Measurements from ENCODE around the gene PIAS3.
A peak's percentile ranks its signal among the peaks of the same experiment; 100 is the strongest.

PIAS3 gene

GRCh38 chr1:145895471-145895870 lies 36.6 kb upstream of the PIAS3 start:
- no peak for TF ChIP-seq CTCF (IDR thresholded peaks at IDR 0.05; ENCODE audit: borderline replicate concordance, control extremely low read depth, extremely low read depth, insufficient read depth, missing control alignments)
- in situ Hi-C loops (cut with MboI; ENCODE audit: low sequenced_read_pairs, unreplicated experiment), result loop anchor here (10.0 kb wide), 1 partner anchor 109 kb away; no protein-coding TSS in a partner anchor

GRCh38 chr1:145893306-145894055 lies 34.6 kb upstream of the PIAS3 start:
- DNase-seq (ENCODE audit: low spot score), result no peak
- no peak for TF ChIP-seq CTCF (IDR thresholded peaks at IDR 0.05; ENCODE audit: borderline replicate concordance, control extremely low read depth, extremely low read depth, insufficient read depth, missing control alignments)
- in situ Hi-C loops (cut with MboI; ENCODE audit: low sequenced_read_pairs, unreplicated experiment), result loop anchor here (10.0 kb wide), 1 partner anchor 111 kb away; no protein-coding TSS in a partner anchor

More at GRCh38 chr1:145895471-145895870, 36.6 kb upstream of the PIAS3 start:
- no peak for DNase-seq (ENCODE audit: low spot score)

GRCh38 chr1:145892486-145893087 lies 33.7 kb upstream of the PIAS3 start:
- TF ChIP-seq CTCF (IDR thresholded peaks at IDR 0.05; ENCODE audit: borderline replicate concordance, control extremely low read depth, extremely low read depth, insufficient read depth, missing control alignments), result no peak
- no peak for DNase-seq (ENCODE audit: low spot score)
- in situ Hi-C loops (cut with MboI; ENCODE audit: low sequenced_read_pairs, unreplicated experiment), result loop anchor here (10.0 kb wide), 1 partner anchor 112 kb away; no protein-coding TSS in a partner anchor

- TF ChIP-seq CTCF (IDR thresholded peaks at IDR 0.05; ENCODE audit: borderline replicate concordance, control extremely low read depth, extremely low read depth, insufficient read depth, missing control alignments), result peak; percentile 85
- in situ Hi-C loops (cut with MboI; ENCODE audit: low sequenced_read_pairs, unreplicated experiment), result loop anchor here (10.0 kb wide), 1 partner anchor 113 kb away; no protein-coding TSS in a partner anchor
- peak; percentile 75 for DNase-seq (ENCODE audit: low spot score)
These were observed 33.0 kb upstream of the PIAS3 start for GRCh38 chr1:145891587-145892485.

- in situ Hi-C loops (cut with MboI; ENCODE audit: low sequenced_read_pairs, unreplicated experiment), result loop anchor here (10.0 kb wide), 1 partner anchor 114 kb away; no protein-coding TSS in a partner anchor
- DNase-seq (ENCODE audit: low spot score), result no peak
These were observed 32.3 kb upstream of the PIAS3 start for GRCh38 chr1:145891143-145891542.

More at GRCh38 chr1:145891143-145891542, 32.3 kb upstream of the PIAS3 start:
- no peak for TF ChIP-seq CTCF (IDR thresholded peaks at IDR 0.05; ENCODE audit: borderline replicate concordance, control extremely low read depth, extremely low read depth, insufficient read depth, missing control alignments)
